ENCODE measurements around the gene UBFD1.
"Not testable (repeated sequence)": the region's sequence is repeated elsewhere in the genome, so short reads cannot be mapped to it uniquely, and the experiment has no call there.

Gene UBFD1

DNA sequence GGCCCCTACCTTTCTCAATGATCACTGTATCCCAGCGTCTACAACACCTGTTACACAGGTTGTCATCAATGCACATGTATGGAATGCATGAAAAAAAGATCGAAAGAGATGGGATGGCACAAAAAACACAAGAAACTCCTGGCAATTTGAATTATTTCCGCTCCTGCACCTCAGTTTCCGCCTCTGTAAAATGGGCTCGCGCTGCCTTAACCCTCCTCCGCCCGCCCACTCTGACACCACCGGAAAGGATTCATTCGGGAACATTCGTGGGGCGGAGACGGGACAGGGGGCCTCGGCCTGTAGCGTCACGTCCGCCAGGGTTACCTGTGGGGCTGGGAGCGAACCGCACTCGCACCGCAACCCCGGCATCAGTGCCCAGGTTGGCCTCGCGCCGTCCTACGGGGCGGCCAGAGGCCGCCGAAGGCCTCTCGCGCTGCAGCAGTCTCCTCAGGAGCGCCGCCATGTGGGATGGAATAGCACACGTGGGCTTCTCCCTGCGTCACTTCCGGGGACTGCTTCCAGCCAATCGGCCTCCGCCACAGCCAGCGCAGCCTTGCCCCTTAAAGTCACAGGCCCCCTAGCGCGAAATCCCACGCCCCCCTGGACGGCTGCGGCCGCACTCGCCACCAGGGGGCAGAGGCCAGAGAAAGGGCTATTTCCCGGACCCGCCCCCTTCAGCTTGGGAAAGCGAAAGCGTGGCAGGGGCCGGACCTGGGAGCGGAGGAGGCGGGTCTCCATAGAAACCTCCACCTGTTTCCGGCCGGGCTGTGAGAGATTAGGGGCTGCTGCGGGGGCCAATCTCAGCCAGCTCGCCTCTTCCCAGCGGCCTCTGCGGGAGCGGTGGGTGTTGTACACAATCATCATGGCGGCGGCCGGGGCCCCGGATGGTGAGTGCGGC, at the start of gene UBFD1, which contains the start of gene EARS2:
TSS of gene UBFD1 (plus strand) at position 847 of the 898 bp plus-strand sequence. CDS start at position 863, 16 bp downstream.
TSS of gene EARS2 (minus strand) at position 470 of the 898 bp plus-strand sequence. CDS start at position 463, 7 bp downstream.
- DNase-seq, result peak; percentile 97

- no peak for DNase-seq
These were observed 48.7 kb upstream of the UBFD1 start for GRCh38 chr16:23508589-23509440.

DNA sequence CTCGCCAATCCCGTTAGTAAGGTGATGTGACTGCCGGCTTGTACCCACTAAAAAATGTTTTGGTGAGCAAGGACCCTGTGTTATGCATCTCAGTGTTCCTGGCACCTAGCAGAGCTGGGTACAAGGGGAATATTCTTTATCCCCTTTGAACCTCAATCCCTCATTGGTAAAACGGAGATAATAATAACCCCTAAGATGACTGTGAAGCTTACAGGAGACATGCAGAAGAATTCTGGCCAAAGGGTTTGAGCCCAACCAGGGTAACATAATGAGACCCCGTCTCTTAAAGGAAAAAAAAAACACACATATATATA, 48.1 kb upstream of the UBFD1 start:
- DNase-seq, result no peak

DNA sequence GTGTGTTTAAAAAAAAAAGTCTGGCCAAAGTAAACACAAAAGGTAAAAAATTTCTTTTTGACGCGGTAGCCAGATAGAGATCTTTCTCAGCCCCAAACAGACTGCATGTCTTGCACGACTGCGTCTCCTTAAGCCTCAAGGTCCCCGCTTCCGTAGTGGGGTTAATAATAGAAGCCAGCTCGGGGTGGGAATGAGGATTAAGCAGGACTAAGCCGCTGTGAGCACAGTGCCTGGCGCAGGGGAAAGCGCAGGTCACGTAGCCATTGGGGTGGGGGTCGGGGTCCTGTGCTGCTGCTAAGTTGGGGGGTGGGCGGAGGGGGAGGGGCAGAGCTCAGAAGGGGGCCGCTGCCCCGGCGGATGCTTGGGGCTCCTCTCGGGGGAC, 47.8 kb upstream of the UBFD1 start:
- DNase-seq, result peak; percentile 19

GRCh38 chr16:23510164-23510914, 47.2 kb upstream of the UBFD1 start, which contains the start of gene GGA2:
Gene GGA2 (minus strand): TSS chr16:23510494. CDS start chr16:23510411, 83 bp downstream.
- DNase-seq, result peak; percentile 80

GRCh38 chr16:23510915-23511270, 46.6 kb upstream of the UBFD1 start:
- DNase-seq, result not testable (repeated sequence)

GRCh38 chr16:23511731-23512130, 45.8 kb upstream of the UBFD1 start:
- DNase-seq, result no peak

- DNase-seq, result no peak
These were observed 45.3 kb upstream of the UBFD1 start for GRCh38 chr16:23512168-23512695.

DNA sequence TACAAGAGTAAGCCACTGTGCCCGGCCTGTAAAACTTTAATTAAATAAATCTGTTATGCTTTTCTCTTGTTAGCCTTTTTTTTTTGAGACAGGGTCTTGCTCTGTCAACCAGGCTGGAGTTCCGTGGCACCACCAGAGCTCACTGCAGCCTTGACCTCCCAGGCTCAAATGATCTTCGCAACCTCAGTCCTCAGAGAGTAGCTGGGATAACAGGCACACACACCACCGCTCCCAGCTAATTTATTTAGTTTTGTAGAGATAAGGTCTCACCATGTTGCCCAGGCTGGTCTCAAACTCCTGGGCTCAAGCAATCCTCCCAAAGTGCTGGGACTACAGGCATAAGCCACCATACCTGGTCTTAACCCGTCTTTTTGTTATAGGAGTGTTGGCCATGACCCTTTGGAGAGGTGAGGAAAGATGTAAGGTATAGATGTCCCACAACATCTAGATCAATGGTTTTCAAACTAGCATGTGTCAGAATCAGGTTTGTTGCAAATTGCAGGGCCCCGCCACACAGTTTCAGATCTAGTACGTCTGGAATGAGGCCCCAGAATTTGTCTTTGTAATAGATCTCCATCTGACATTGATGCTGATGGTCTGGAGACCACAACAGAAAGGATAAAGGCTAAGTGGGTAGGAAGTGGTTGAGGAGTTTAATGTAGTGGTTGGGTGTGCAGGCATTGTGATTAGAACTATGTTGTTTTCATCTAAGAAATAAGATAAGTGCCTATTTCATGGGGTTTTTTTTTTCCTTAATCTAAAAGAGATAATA, 43.0 kb upstream of the UBFD1 start:
- DNase-seq, result no peak

- no peak for DNase-seq
These were observed 41.6 kb upstream of the UBFD1 start for GRCh38 chr16:23515881-23516280.

- no peak for DNase-seq
These were observed 41.0 kb upstream of the UBFD1 start for GRCh38 chr16:23516366-23517137.

GRCh38 chr16:23518435-23518891, 39.1 kb upstream of the UBFD1 start:
- no peak for DNase-seq

- DNase-seq, result no peak
These were observed 38.2 kb upstream of the UBFD1 start for GRCh38 chr16:23519282-23519681.

DNA sequence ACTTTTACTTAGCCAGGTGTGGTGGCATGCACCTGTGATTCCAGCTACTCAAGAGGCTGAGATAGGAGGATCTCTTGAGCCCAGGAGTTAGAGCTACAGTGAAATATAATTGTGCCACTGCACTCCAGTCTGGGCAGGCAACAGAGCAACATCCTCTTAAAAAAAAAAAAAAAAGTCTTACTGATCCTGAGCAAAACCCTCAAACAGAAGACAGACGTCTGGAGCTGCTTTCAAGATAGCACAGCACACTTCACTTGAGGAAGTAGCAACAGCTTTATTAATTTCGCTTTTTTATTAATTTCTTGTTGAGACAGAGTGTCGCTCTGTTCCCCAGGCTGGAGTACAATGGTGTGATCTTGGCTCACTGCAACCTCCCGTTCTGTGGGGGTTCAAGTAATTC, 37.0 kb upstream of the UBFD1 start:
- no peak for DNase-seq

- DNase-seq, result no peak
These were observed 36.3 kb upstream of the UBFD1 start for GRCh38 chr16:23521037-23521743.

DNA sequence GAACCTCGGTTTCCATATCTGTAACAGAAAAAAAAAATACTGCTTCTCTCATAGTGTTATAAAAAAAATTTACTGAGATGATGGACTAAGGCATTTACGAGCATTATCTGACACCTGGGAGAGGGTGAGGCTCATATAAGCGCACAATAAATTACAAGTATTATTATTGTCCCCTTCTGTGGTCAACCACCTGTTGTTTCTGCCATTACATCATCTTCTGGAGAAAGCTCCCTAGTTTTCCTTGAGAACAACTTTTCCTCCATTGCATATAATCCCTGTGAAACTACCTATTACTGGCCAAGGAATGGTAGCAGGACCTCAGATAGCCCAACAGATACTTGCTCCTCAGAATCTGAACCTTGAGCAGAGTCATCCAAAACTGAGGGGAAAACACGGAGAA, 35.6 kb upstream of the UBFD1 start:
- no peak for DNase-seq

- no peak for DNase-seq
These were observed 34.2 kb upstream of the UBFD1 start for GRCh38 chr16:23523321-23523720.

- no peak for DNase-seq
These were observed 33.6 kb upstream of the UBFD1 start for GRCh38 chr16:23523876-23524385.

DNA sequence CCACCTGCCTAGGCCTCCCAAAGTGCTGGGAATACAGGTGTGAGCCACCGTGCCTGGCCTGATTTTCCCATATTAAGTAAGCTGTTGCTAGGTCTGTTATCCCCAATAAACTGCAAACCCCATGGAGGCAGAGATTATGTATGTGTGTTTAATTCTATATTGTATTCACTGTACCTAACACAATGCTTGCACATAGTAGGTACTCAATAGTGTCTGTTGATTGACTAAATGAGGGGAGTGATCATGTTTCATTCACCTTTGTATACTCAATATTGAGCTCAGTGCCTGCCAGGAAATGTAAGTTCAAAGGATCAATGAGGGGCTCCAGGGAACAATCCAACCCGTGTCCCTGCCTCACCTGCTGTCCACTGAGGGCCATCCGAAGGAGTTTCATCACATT, 32.6 kb upstream of the UBFD1 start:
- DNase-seq, result no peak

GRCh38 chr16:23527961-23528643, 29.4 kb upstream of the UBFD1 start:
- no peak for DNase-seq

All from stimulated activated CD4-positive, alpha-beta T cell treated with anti-CD3 and anti-CD28 coated beads, Interleukin-4, amount 100 ng/mL, for 1 hour (primary cell).